Central memory CD8-positive, alpha-beta T cell (primary cell): ENCODE data around the gene PLEKHG2.

Experiments used
- ATAC-seq: fragments of 150-1000 bp; cut with Tn5 transposase; replicated peaks from 2 replicates; pipeline ENCODE4 v1.10.0; 2022; ENCODE audit warnings: mild to moderate bottlenecking, moderate FRiP score, moderate number of reproducible peaks; ENCODE audit not compliant: poor library complexity, severe bottlenecking; ENCODE audit errors: extremely low read depth
- DNase-seq, 2 donors: peaks; one replicate each; pipeline ENCODE4 v3.0.0; 2021; ENCODE audit warnings: low spot score in 2 of 2
- H3K27ac Mint-ChIP-seq: one replicate; pipeline ENCODE4 v1.8.0; 2022; ENCODE audit warnings: low read depth, mild to moderate bottlenecking, moderate library complexity, mixed read lengths
- H3K27me3 Mint-ChIP-seq: one replicate; pipeline ENCODE4 v1.8.0; 2022; ENCODE audit warnings: mixed read lengths
- H3K36me3 Mint-ChIP-seq: one replicate; pipeline ENCODE4 v1.8.0; 2022; ENCODE audit warnings: mild to moderate bottlenecking, moderate library complexity, mixed read lengths; ENCODE audit not compliant: insufficient read depth
- H3K4me1 Mint-ChIP-seq: one replicate; pipeline ENCODE4 v1.8.0; 2022; ENCODE audit warnings: mixed read lengths
- H3K4me3 Mint-ChIP-seq: one replicate; pipeline ENCODE4 v1.8.0; 2022; ENCODE audit warnings: mild to moderate bottlenecking, moderate library complexity, mixed read lengths
- H3K9me3 Mint-ChIP-seq: one replicate; pipeline ENCODE4 v1.8.0; 2022; ENCODE audit warnings: mixed read lengths

PLEKHG2 gene

GRCh38 chr19:39390751-39391437 lies 21.6 kb upstream of the PLEKHG2 start, which contains the start of the genes MED29 and PAF1:
Gene MED29, plus strand, starts transcription at chr19:39391378. Its CDS starts 45 bp downstream, at chr19:39391423.
Gene PAF1, minus strand, starts transcription at chr19:39391106. Its CDS starts 242 bp downstream, at chr19:39390864.
- H3K4me3 Mint-ChIP-seq = peak within 1 kb of the TSS; percentile 97
- H3K27me3 Mint-ChIP-seq = no peaks in the 10 kb centered on the region
- H3K9me3 Mint-ChIP-seq = no peaks in the 10 kb centered on the region
- peaks cover 35% of the 10 kb centered on the region for H3K4me1 Mint-ChIP-seq
- H3K36me3 Mint-ChIP-seq = peaks cover 55% of the 10 kb centered on the region
- DNase-seq (peak; percentile 88 to 98), ATAC-seq (peak; percentile 94)
- peak within 1 kb of the TSS; percentile 95 for H3K27ac Mint-ChIP-seq

GRCh38 chr19:39397360-39398296 lies 14.8 kb upstream of the PLEKHG2 start:
- no peaks in the 10 kb centered on the region for H3K9me3 Mint-ChIP-seq
- H3K27me3 Mint-ChIP-seq = no peaks in the 10 kb centered on the region
- H3K4me1 Mint-ChIP-seq = peaks cover 57% of the 10 kb centered on the region
- H3K27ac Mint-ChIP-seq = peak overlapping the region; percentile 93
- DNase-seq = peak; percentile 90 to 92
- H3K36me3 Mint-ChIP-seq = peaks cover 48% of the 10 kb centered on the region
- peak overlapping the region; percentile 65 for H3K4me3 Mint-ChIP-seq
- peak; percentile 30 for ATAC-seq

- Mint-ChIP-seq H3K27ac (peak overlapping the region; percentile 93), H3K27me3 (no peaks in the 10 kb centered on the region), H3K4me3 (peak overlapping the region; percentile 65), H3K4me1 (peaks cover 60% of the 10 kb centered on the region), H3K36me3 (peaks cover 49% of the 10 kb centered on the region), H3K9me3 (no peaks in the 10 kb centered on the region)
- DNase-seq = peak in 1 of 2 donors; percentile 36
- no peak for ATAC-seq
Observed at GRCh38 chr19:39398297-39398864, 14.1 kb upstream of the PLEKHG2 start.

GRCh38 chr19:39399668-39400050 lies 12.8 kb upstream of the PLEKHG2 start:
- no peaks in the 10 kb centered on the region for H3K27me3 Mint-ChIP-seq
- peak overlapping the region; percentile 92 for H3K27ac Mint-ChIP-seq
- H3K9me3 Mint-ChIP-seq = no peaks in the 10 kb centered on the region
- H3K4me1 Mint-ChIP-seq = peaks cover 59% of the 10 kb centered on the region
- DNase-seq (no peak), ATAC-seq (no peak)
- peak overlapping the region; percentile 46 for H3K4me3 Mint-ChIP-seq
- H3K36me3 Mint-ChIP-seq = peaks cover 48% of the 10 kb centered on the region

GRCh38 chr19:39400061-39400460 lies 12.4 kb upstream of the PLEKHG2 start:
- ATAC-seq (no peak), DNase-seq (no peak)
- H3K9me3 Mint-ChIP-seq = no peaks in the 10 kb centered on the region
- no peaks in the 10 kb centered on the region for H3K27me3 Mint-ChIP-seq
- H3K4me3 Mint-ChIP-seq = peak overlapping the region; percentile 46
- peak overlapping the region; percentile 92 for H3K27ac Mint-ChIP-seq
- H3K36me3 Mint-ChIP-seq = peaks cover 47% of the 10 kb centered on the region
- peaks cover 57% of the 10 kb centered on the region for H3K4me1 Mint-ChIP-seq

GRCh38 chr19:39401070-39401548 lies 11.4 kb upstream of the PLEKHG2 start:
- H3K27me3 Mint-ChIP-seq = no peaks in the 10 kb centered on the region
- ATAC-seq (peak; percentile 1), DNase-seq (no peak)
- H3K4me1 Mint-ChIP-seq = peaks cover 60% of the 10 kb centered on the region
- H3K9me3 Mint-ChIP-seq = no peaks in the 10 kb centered on the region
- H3K36me3 Mint-ChIP-seq = peaks cover 44% of the 10 kb centered on the region
- peak overlapping the region; percentile 92 for H3K27ac Mint-ChIP-seq
- H3K4me3 Mint-ChIP-seq = peak overlapping the region; percentile 80

GRCh38 chr19:39401549-39402345 lies 10.7 kb upstream of the PLEKHG2 start:
- peaks cover 64% of the 10 kb centered on the region for H3K4me1 Mint-ChIP-seq
- peak overlapping the region; percentile 80 for H3K4me3 Mint-ChIP-seq
- H3K27ac Mint-ChIP-seq = peak overlapping the region; percentile 92
- DNase-seq (peak; percentile 74 to 91), ATAC-seq (peak; percentile 59)
- H3K36me3 Mint-ChIP-seq = peaks cover 48% of the 10 kb centered on the region
- no peaks in the 10 kb centered on the region for H3K27me3 Mint-ChIP-seq
- no peaks in the 10 kb centered on the region for H3K9me3 Mint-ChIP-seq

- Mint-ChIP-seq H3K9me3 (no peaks in the 10 kb centered on the region), H3K36me3 (peaks cover 57% of the 10 kb centered on the region), H3K27me3 (no peaks in the 10 kb centered on the region), H3K27ac (peak overlapping the region; percentile 92), H3K4me3 (peak overlapping the region; percentile 80), H3K4me1 (peaks cover 60% of the 10 kb centered on the region)
- ATAC-seq (peak; percentile 23), DNase-seq (peak; percentile 58 to 84)
Observed at GRCh38 chr19:39402346-39403300, 9.8 kb upstream of the PLEKHG2 start.

GRCh38 chr19:39403331-39404312 lies 8.8 kb upstream of the PLEKHG2 start:
- peak overlapping the region; percentile 92 for H3K27ac Mint-ChIP-seq
- H3K27me3 Mint-ChIP-seq = no peaks in the 10 kb centered on the region
- peaks cover 63% of the 10 kb centered on the region for H3K4me1 Mint-ChIP-seq
- ATAC-seq = peak; percentile 20
- peaks cover 62% of the 10 kb centered on the region for H3K36me3 Mint-ChIP-seq
- peak overlapping the region; percentile 80 for H3K4me3 Mint-ChIP-seq
- H3K9me3 Mint-ChIP-seq = no peaks in the 10 kb centered on the region
- peak; percentile 93 to 97 for DNase-seq

GRCh38 chr19:39405261-39405957 lies 7.1 kb upstream of the PLEKHG2 start:
- peak overlapping the region; percentile 100 for H3K27ac Mint-ChIP-seq
- DNase-seq (no peak), ATAC-seq (no peak)
- peaks cover 66% of the 10 kb centered on the region for H3K4me1 Mint-ChIP-seq
- H3K27me3 Mint-ChIP-seq = no peaks in the 10 kb centered on the region
- peaks cover 79% of the 10 kb centered on the region for H3K36me3 Mint-ChIP-seq
- H3K4me3 Mint-ChIP-seq = peak overlapping the region; percentile 80
- H3K9me3 Mint-ChIP-seq = no peaks in the 10 kb centered on the region
